DOHH2 (cell line): ENCODE measurements around the gene MIPOL1.

Experiments
- H3F3A ChIP-seq: fragments of 200-600 bp; sonication (generic), shearing (Covaris generic); 2 replicates; pipeline ENCODE4 v1.6.0; 2016; ENCODE audit warnings: antibody characterized with exemption, mild to moderate bottlenecking; ENCODE audit not compliant: control insufficient read depth, insufficient read depth
- H3K27ac ChIP-seq: fragments of 200-600 bp; sonication (generic); 2 replicates; pipeline ENCODE4 v1.5.1; 2014; ENCODE audit warnings: low read depth, mild to moderate bottlenecking, low read length, moderate library complexity
- H3K27me3 ChIP-seq: fragments of 200-600 bp; sonication (generic); 2 replicates; pipeline ENCODE4 v1.6.1; 2014; ENCODE audit warnings: mild to moderate bottlenecking, low read length, mixed read lengths; ENCODE audit not compliant: control insufficient read depth
- H3K36me3 ChIP-seq: fragments of 200-600 bp; sonication (generic); 2 replicates; pipeline ENCODE4 v1.6.1; 2014; ENCODE audit warnings: mild to moderate bottlenecking, low read length, moderate library complexity, mixed read lengths; ENCODE audit not compliant: control insufficient read depth
- H3K4me1 ChIP-seq: fragments of 200-600 bp; sonication (generic); 2 replicates; pipeline ENCODE4 v1.6.1; 2014; ENCODE audit warnings: mild to moderate bottlenecking, low read length, mixed read lengths; ENCODE audit not compliant: control insufficient read depth
- H3K4me2 ChIP-seq: fragments of 200-600 bp; sonication (generic); 2 replicates; pipeline ENCODE4 v1.6.0; 2014; ENCODE audit warnings: mild to moderate bottlenecking, low read length, moderate library complexity
- H3K4me3 ChIP-seq: fragments of 200-600 bp; sonication (generic); 2 replicates; pipeline ENCODE4 v1.5.1; 2014; ENCODE audit warnings: mild to moderate bottlenecking, low read length, mixed read lengths
- H3K79me2 ChIP-seq: fragments of 200-600 bp; sonication (generic); 2 replicates; pipeline ENCODE4 v1.6.1; 2014; ENCODE audit warnings: mild to moderate bottlenecking, low read length, mixed read lengths; ENCODE audit not compliant: control insufficient read depth
- H3K9me2 ChIP-seq: fragments of 200-600 bp; sonication (generic); replicated peaks from 2 replicates; pipeline ENCODE4 v1.6.1; 2014; ENCODE audit warnings: mild to moderate bottlenecking, low read length, mixed read lengths; ENCODE audit not compliant: control insufficient read depth
- H3K9me3 ChIP-seq: fragments of 200-600 bp; sonication (generic); 2 replicates; pipeline ENCODE4 v1.6.1; 2014; ENCODE audit warnings: antibody characterized with exemption, low read length, mixed read lengths; ENCODE audit not compliant: control insufficient read depth, insufficient read depth
- H4K20me1 ChIP-seq: fragments of 200-600 bp; sonication (generic); 2 replicates; pipeline ENCODE4 v1.6.0; 2014; ENCODE audit warnings: low read depth, mild to moderate bottlenecking, antibody characterized with exemption, low read length, moderate library complexity; ENCODE audit not compliant: control insufficient read depth, insufficient read depth
- CTCF ChIP-seq: fragments of 200-600 bp; sonication (generic); IDR thresholded peaks from one replicate; pipeline ENCODE4 v1.5.1; 2014; ENCODE audit warnings: antibody characterized with exemption, mild to moderate bottlenecking, low read depth, low read length; ENCODE audit not compliant: poor library complexity, severe bottlenecking
- EZH2phosphoT487 ChIP-seq: fragments of 200-600 bp; sonication (generic); IDR thresholded peaks from 2 replicates; pipeline ENCODE4 v1.6.1; 2017; ENCODE audit warnings: borderline replicate concordance, mild to moderate bottlenecking, antibody characterized with exemption, low read length, moderate library complexity, mixed read lengths

MIPOL1 gene

GRCh38 chr14:37422748-37423147 lies 225.0 kb downstream of the MIPOL1 start:
- H3K27ac ChIP-seq, result no peak overlapping the region
- no peaks in the 10 kb centered on the region for H3K36me3 ChIP-seq
- TF ChIP-seq EZH2phosphoT487 (no peak), CTCF (no peak)
- no peaks in the 10 kb centered on the region for H3F3A ChIP-seq
- no peak overlapping the region for H3K4me2 ChIP-seq
- H3K79me2 ChIP-seq, result no peaks in the 10 kb centered on the region
- H3K9me2 ChIP-seq, result no peaks in the 10 kb centered on the region
- no peaks in the 10 kb centered on the region for H3K27me3 ChIP-seq
- no peaks in the 10 kb centered on the region for H3K9me3 ChIP-seq
- no peaks in the 10 kb centered on the region for H4K20me1 ChIP-seq
- no peak overlapping the region for H3K4me3 ChIP-seq
- H3K4me1 ChIP-seq, result no peaks in the 10 kb centered on the region

GRCh38 chr14:37428954-37429353 lies 231.2 kb downstream of the MIPOL1 start:
- Histone ChIP-seq H3K36me3 (no peaks in the 10 kb centered on the region), H3K9me2 (no peaks in the 10 kb centered on the region), H3K27me3 (no peaks in the 10 kb centered on the region), H4K20me1 (no peaks in the 10 kb centered on the region), H3F3A (no peaks in the 10 kb centered on the region), H3K9me3 (no peaks in the 10 kb centered on the region), H3K4me1 (no peaks in the 10 kb centered on the region), H3K4me3 (no peak overlapping the region), H3K79me2 (no peaks in the 10 kb centered on the region), H3K4me2 (no peak overlapping the region), H3K27ac (no peak overlapping the region)
- TF ChIP-seq EZH2phosphoT487, result no peak
- no peak for TF ChIP-seq CTCF

- Histone ChIP-seq H3K27ac (no peak overlapping the region), H3F3A (no peaks in the 10 kb centered on the region), H3K27me3 (no peaks in the 10 kb centered on the region), H3K4me1 (no peaks in the 10 kb centered on the region), H3K79me2 (no peaks in the 10 kb centered on the region), H3K4me3 (no peak overlapping the region), H3K9me2 (no peaks in the 10 kb centered on the region), H3K9me3 (no peaks in the 10 kb centered on the region), H4K20me1 (no peaks in the 10 kb centered on the region), H3K36me3 (no peaks in the 10 kb centered on the region), H3K4me2 (no peak overlapping the region)
- TF ChIP-seq CTCF (no peak), EZH2phosphoT487 (no peak)
These were observed 231.9 kb downstream of the MIPOL1 start for GRCh38 chr14:37429618-37430017.

- H4K20me1 ChIP-seq, result no peaks in the 10 kb centered on the region
- H3K79me2 ChIP-seq, result no peaks in the 10 kb centered on the region
- no peaks in the 10 kb centered on the region for H3K9me2 ChIP-seq
- no peak for TF ChIP-seq CTCF
- TF ChIP-seq EZH2phosphoT487, result no peak
- H3F3A ChIP-seq, result no peaks in the 10 kb centered on the region
- no peaks in the 10 kb centered on the region for H3K4me1 ChIP-seq
- no peak overlapping the region for H3K27ac ChIP-seq
- H3K36me3 ChIP-seq, result no peaks in the 10 kb centered on the region
- H3K4me2 ChIP-seq, result no peak overlapping the region
- H3K27me3 ChIP-seq, result no peaks in the 10 kb centered on the region
- H3K9me3 ChIP-seq, result no peaks in the 10 kb centered on the region
- no peak overlapping the region for H3K4me3 ChIP-seq
These were observed 237.1 kb downstream of the MIPOL1 start for GRCh38 chr14:37434867-37435266.
